SH-SY5Y (cell line): ENCODE data around the gene TEK.

Experiments
- GATA2 ChIP-seq: IDR thresholded peaks from 2 replicates; pipeline ENCODE4 v1.6.1; 2011; ENCODE audit warnings: mild to moderate bottlenecking, low read depth, low read length
- GATA3 ChIP-seq: IDR thresholded peaks from 2 replicates; pipeline ENCODE4 v1.6.1; 2011; ENCODE audit warnings: low read depth, mild to moderate bottlenecking, low read length, moderate library complexity

DNA sequence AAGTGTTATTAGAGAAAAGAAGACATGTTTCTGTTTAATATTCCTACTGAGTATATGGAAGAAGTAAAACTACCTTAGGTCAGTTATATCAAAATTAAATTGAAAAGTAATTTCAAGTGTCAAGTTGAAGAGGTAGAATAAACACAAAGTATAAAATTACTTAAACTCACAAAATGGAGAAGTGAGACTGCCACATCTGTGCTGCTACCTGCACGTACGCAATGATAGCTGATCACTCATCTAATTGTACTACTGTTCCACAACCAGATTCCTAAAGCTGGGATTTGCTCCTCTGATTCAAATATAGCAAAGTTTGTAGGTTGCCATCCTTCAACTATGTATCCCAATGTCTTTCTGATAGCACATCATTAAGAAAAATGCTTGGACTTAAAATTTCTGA is 163.1 kb downstream of the TEK start:
- no peak for TF ChIP-seq GATA2
- no peak for TF ChIP-seq GATA3
